ENCODE results near the gene SSTR4. TPM values are rescaled to one million over a fixed set of nuclear protein-coding genes. Genes with fewer than 3 reads are reported as not detected.

Gene SSTR4
- polyA plus RNA-seq, 1 experiment, result not detected

- Histone ChIP-seq H3K4me3 (ENCODE audit: low read depth, low read length) (no peak overlapping the region), H3K27me3 (ENCODE audit: control insufficient read depth, insufficient read depth, low read length) (no peaks in the 10 kb centered on the region), H3K36me3 (ENCODE audit: control insufficient read depth, insufficient read depth, low read length) (no peaks in the 10 kb centered on the region)
- POLR2A ChIA-PET, result no interaction called here
- no peak for TF ChIP-seq CTCF (IDR thresholded peaks at IDR 0.05; ENCODE audit: insufficient read depth, low read depth, low read length)
- CTCF ChIA-PET, result interaction anchor here (1.3 kb wide), 1 partner anchor 307 kb away, joined by 5 read pairs; no protein-coding TSS in a partner anchor
- DNase-seq (ENCODE audit: low read depth), result no peak
Observed at GRCh38 chr20:22998476-22998875, 36.6 kb upstream of the SSTR4 start.

GRCh38 chr20:22999756-23000155, 35.4 kb upstream of the SSTR4 start:
- POLR2A ChIA-PET, result no interaction called here
- H3K4me3 ChIP-seq (ENCODE audit: low read depth, low read length), result no peak overlapping the region
- DNase-seq (ENCODE audit: low read depth), result no peak
- no peak for TF ChIP-seq CTCF (IDR thresholded peaks at IDR 0.05; ENCODE audit: insufficient read depth, low read depth, low read length)
- H3K27me3 ChIP-seq (ENCODE audit: control insufficient read depth, insufficient read depth, low read length), result no peaks in the 10 kb centered on the region
- CTCF ChIA-PET, result interaction anchor here (0.8 kb wide), 1 partner anchor 160 kb away, joined by 3 read pairs; no protein-coding TSS in a partner anchor
- no peaks in the 10 kb centered on the region for H3K36me3 ChIP-seq (ENCODE audit: control insufficient read depth, insufficient read depth, low read length)

DNA sequence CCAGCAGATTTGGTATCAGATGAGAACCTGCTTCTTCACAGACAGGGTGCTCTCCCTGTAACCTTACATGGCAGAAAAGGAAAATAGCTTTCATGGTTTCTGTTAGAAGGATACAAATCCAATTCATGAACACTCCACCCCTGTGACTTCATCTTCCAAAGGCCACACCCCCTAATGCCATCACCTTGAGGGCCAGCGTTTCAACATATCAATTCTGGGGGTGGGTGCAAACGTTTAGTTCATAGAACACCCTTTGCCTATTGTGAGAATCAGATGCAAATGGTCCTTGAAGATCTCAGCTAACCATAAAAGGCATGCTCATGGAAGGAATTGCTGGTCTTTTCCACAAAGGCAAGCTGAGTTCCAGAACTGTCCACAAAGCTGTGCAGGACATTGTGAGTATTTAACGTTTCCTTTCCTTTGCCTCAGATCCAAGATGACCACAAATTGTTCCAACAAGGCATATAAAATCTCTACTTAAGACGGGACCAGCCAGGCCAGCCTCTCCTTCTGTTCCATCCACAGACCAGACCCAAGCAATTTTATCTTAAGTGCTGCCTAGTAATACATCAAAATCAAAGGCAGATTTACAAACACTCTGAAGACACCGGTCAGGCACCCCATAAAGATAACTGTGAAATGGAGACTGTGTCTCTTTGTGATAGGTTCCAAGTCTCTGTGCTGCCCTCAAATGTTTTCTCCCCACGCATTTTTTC, 34.7 kb upstream of the SSTR4 start:
- POLR2A ChIA-PET, result no interaction called here

DNA sequence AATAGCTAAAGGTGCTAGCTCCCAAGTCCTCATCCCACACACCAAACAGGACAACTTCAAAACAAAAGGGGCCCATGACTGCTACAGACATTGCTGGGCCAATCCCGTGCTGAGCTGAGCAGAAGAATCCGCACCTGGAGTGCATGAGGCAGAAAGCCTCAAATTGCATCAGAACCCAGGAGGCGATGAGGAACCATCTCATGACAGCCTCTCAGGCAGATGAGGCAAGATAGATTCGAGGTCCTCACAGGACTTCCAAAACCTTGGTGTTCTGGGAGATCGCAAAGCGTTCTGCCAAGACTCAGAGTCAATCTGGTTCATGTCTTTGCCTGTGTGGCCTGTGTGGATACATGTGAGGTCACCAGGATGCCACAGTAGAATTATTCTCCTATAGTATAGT, 32.8 kb upstream of the SSTR4 start:
- no peak for DNase-seq (ENCODE audit: low read depth)
- TF ChIP-seq CTCF (IDR thresholded peaks at IDR 0.05; ENCODE audit: insufficient read depth, low read depth, low read length), result no peak
- ChIA-PET POLR2A (interaction anchor here (0.5 kb wide), 1 partner anchor 434 kb away, joined by 5 read pairs; no protein-coding TSS in a partner anchor), CTCF (no interaction called here)
- Histone ChIP-seq H3K4me3 (ENCODE audit: low read depth, low read length) (no peak overlapping the region), H3K36me3 (ENCODE audit: control insufficient read depth, insufficient read depth, low read length) (no peaks in the 10 kb centered on the region), H3K27me3 (ENCODE audit: control insufficient read depth, insufficient read depth, low read length) (no peaks in the 10 kb centered on the region)

More for the DNA sequence above, 34.7 kb upstream of the SSTR4 start:
- no peak overlapping the region for H3K4me3 ChIP-seq (ENCODE audit: low read depth, low read length)
- CTCF ChIA-PET, result interaction anchor here (0.8 kb wide), 1 partner anchor 161 kb away, joined by 3 read pairs; no protein-coding TSS in a partner anchor
- TF ChIP-seq CTCF (IDR thresholded peaks at IDR 0.05; ENCODE audit: insufficient read depth, low read depth, low read length), result no peak
- no peaks in the 10 kb centered on the region for H3K36me3 ChIP-seq (ENCODE audit: control insufficient read depth, insufficient read depth, low read length)
- no peaks in the 10 kb centered on the region for H3K27me3 ChIP-seq (ENCODE audit: control insufficient read depth, insufficient read depth, low read length)
- no peak for DNase-seq (ENCODE audit: low read depth)

DNA sequence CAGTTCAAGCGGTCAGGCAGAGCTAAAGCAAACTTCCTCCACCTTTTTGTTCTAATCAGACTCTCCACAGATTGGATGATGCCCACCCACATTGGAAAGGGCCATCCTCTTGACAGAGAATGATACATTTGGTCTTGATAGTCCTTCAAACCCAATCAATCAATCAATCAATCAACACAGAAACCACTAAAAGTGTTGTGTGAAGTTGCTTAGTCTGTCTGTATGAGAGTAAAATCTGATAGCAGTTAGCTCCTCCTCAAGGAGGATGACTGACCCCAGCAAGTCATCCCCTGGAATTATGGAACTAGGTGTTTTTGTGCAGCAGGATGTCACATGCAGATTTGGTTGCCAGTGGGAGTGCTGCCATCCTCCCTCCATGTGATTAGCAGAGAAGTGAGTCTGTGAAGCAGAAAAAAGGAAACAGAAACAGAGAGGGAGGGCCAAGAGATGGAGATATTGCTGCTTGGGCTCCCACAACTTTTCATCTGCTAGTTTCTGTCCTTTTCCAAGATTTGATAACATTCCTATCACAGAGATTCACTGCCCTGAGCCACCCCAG, 32.0 kb upstream of the SSTR4 start:
- ChIA-PET POLR2A (no interaction called here), CTCF (interaction anchor here (0.7 kb wide), 1 partner anchor 346 kb away, joined by 3 read pairs; no protein-coding TSS in a partner anchor)
- no peak for DNase-seq (ENCODE audit: low read depth)
- no peaks in the 10 kb centered on the region for H3K27me3 ChIP-seq (ENCODE audit: control insufficient read depth, insufficient read depth, low read length)
- no peak for TF ChIP-seq CTCF (IDR thresholded peaks at IDR 0.05; ENCODE audit: insufficient read depth, low read depth, low read length)
- no peak overlapping the region for H3K4me3 ChIP-seq (ENCODE audit: low read depth, low read length)
- no peaks in the 10 kb centered on the region for H3K36me3 ChIP-seq (ENCODE audit: control insufficient read depth, insufficient read depth, low read length)

Measured in BJ (cell line).